Panc1 (cell line): Measurements from ENCODE around the gene CADPS2. TPM values are rescaled to one million over a fixed set of nuclear protein-coding genes. Genes with fewer than 3 reads are reported as not detected.

ENCODE experiments used
- ATAC-seq: fragments of 200-7000 bp; cut with Tn5 transposase; 2 replicates; pipeline ENCODE4 v1.9.1; 2020; ENCODE audit warnings: mild to moderate bottlenecking, moderate library complexity
- BruUV-seq: library from RNA; stranded (reverse); fragments of 400-500 nt; replicated peaks from 2 replicates; lab custom pipeline; 2021; lab: Mats Ljungman, UMichigan
- CTCF ChIA-PET: fragments of 300-600 bp; sonication (Branson Sonifier 250); formaldehyde crosslinking; loops from one replicate; lab custom pipeline; 2022; ENCODE audit warnings: antibody characterized with exemption; lab: Charles Lee
- POLR2A ChIA-PET: fragments of 300-600 bp; sonication (Branson Sonifier 250); formaldehyde crosslinking; loops from one replicate; lab custom pipeline; 2022; ENCODE audit warnings: antibody characterized with exemption; lab: Charles Lee
- DNase-seq: peaks from one replicate; pipeline ENCODE4 v3.0.0-alpha.2; 2010; ENCODE audit warnings: low read depth, low spot score
- H3K27ac ChIP-seq: 2 replicates; pipeline ENCODE4 v1.5.1; 2011; ENCODE audit warnings: mild to moderate bottlenecking, low read length, inconsistent platforms
- H3K27me3 ChIP-seq: fragments of 200-500 bp; sonication (Bioruptor generic); 2 replicates; pipeline ENCODE4 v1.6.0; 2014; ENCODE audit warnings: low read length, inconsistent platforms; ENCODE audit not compliant: control insufficient read depth, insufficient read depth
- H3K36me3 ChIP-seq: fragments of 200-500 bp; sonication (Bioruptor generic); 2 replicates; pipeline ENCODE4 v1.5.1; 2014; ENCODE audit warnings: inconsistent platforms, mild to moderate bottlenecking, low read length, moderate library complexity; ENCODE audit not compliant: control insufficient read depth, insufficient read depth
- H3K4me1 ChIP-seq: 2 replicates; pipeline ENCODE4 v1.5.1; 2011; ENCODE audit warnings: inconsistent platforms, mild to moderate bottlenecking, low read length, moderate library complexity; ENCODE audit not compliant: control insufficient read depth, insufficient read depth
- H3K4me3 ChIP-seq, 2 experiments: 2 replicates each; pipeline ENCODE4 v1.5.1; 2011 to 2012; ENCODE audit warnings: low read depth in 2 of 2, low read length in 2 of 2, mild to moderate bottlenecking in 2 of 2, inconsistent platforms in 1 of 2, moderate library complexity in 1 of 2
- H3K9me3 ChIP-seq: fragments of 200-500 bp; sonication (Bioruptor generic); 2 replicates; pipeline ENCODE4 v1.5.1; 2014; ENCODE audit warnings: low read depth, mild to moderate bottlenecking, inconsistent platforms, low read length, moderate library complexity; ENCODE audit not compliant: control insufficient read depth, insufficient read depth
- CTCF ChIP-seq: fragments of 450-650 bp; IDR thresholded peaks from 2 replicates; pipeline ENCODE4 v1.5.1; 2017; ENCODE audit warnings: mild to moderate bottlenecking
- POLR2AphosphoS5 ChIP-seq: IDR thresholded peaks from 2 replicates; pipeline ENCODE4 v1.6.1; 2012; ENCODE audit warnings: mild to moderate bottlenecking, low read depth, low read length, moderate library complexity
- REST ChIP-seq, 2 experiments: IDR thresholded peaks; 2 replicates each; pipeline ENCODE4 v1.6.1; 2011 to 2012; ENCODE audit warnings: low read depth in 2 of 2, control low read depth in 1 of 2, low read length in 1 of 2, mild to moderate bottlenecking in 1 of 2, moderate library complexity in 1 of 2; ENCODE audit not compliant: insufficient read depth in 1 of 2
- SIN3A ChIP-seq: IDR thresholded peaks from 2 replicates; pipeline ENCODE4 v1.6.1; 2012; ENCODE audit warnings: low read depth, mild to moderate bottlenecking, low read length, moderate library complexity, borderline replicate concordance; ENCODE audit not compliant: insufficient read depth
- TCF7L2 ChIP-seq: IDR thresholded peaks from 2 replicates; pipeline ENCODE4 v1.6.1; 2011; ENCODE audit warnings: mild to moderate bottlenecking, low read depth, low read length, inconsistent platforms
- in situ Hi-C: cut with HindIII; loops from 2 replicates; pipeline ENCODE4 v1.10.0; 2016; ENCODE audit warnings: low sequenced_read_pairs, low pct_unique_long_range_greater_than_20kb
- intact Hi-C: fragments of 100-400 bp; cut with micrococcal nuclease; formaldehyde crosslinking; loops from one replicate; pipeline ENCODE4 v1.10.0; 2022; ENCODE audit not compliant: unreplicated experiment
- total RNA-seq: library from RNA; stranded (reverse); gene quantifications from one replicate; pipeline ENCODE4 v1.2.1, GENCODE V29; 2021; ENCODE audit not compliant: unreplicated experiment

The CADPS2 gene
- total RNA-seq, 1 experiment from 2014 or later, result 1.6 TPM

- Histone ChIP-seq H3K9me3 (no peaks in the 10 kb centered on the region), H3K36me3 (no peaks in the 10 kb centered on the region), H3K4me3 (no peak overlapping the region), H3K27me3 (no peaks in the 10 kb centered on the region), H3K4me1 (no peaks in the 10 kb centered on the region), H3K27ac (no peak overlapping the region)
- intact Hi-C loops, result no loop called here
- DNase-seq (no peak), ATAC-seq (no peak)
- TF ChIP-seq REST (IDR thresholded peaks at IDR 0.05; ENCODE audit: insufficient read depth in 1 of 2, low read depth in 2 of 2, low read length in 1 of 2) (no peak), SIN3A (no peak), TCF7L2 (no peak), CTCF (no peak), POLR2AphosphoS5 (no peak)
- ChIA-PET CTCF (no interaction called here), POLR2A (no interaction called here)
- in situ Hi-C loops, result no loop called here
- no TSS peak for BruUV-seq
These were observed 523.8 kb downstream of the CADPS2 start for GRCh38 chr7:122362473-122362872.

GRCh38 chr7:122354656-122355055, 531.6 kb downstream of the CADPS2 start:
- intact Hi-C loops (no loop called here), in situ Hi-C loops (no loop called here)
- no peak overlapping the region for H3K27ac ChIP-seq
- H3K4me3 ChIP-seq, result no peak overlapping the region
- no peaks in the 10 kb centered on the region for H3K36me3 ChIP-seq
- BruUV-seq, result no TSS peak
- ATAC-seq (no peak), DNase-seq (no peak)
- 0 out of 2 replicates have a peak, but pooled peaks cover 2% of the 10 kb centered on the region for H3K27me3 ChIP-seq
- ChIA-PET POLR2A (no interaction called here), CTCF (no interaction called here)
- TF ChIP-seq TCF7L2 (no peak), POLR2AphosphoS5 (no peak), CTCF (no peak), REST (IDR thresholded peaks at IDR 0.05; ENCODE audit: insufficient read depth in 1 of 2, low read depth in 2 of 2, low read length in 1 of 2) (no peak), SIN3A (no peak)
- no peaks in the 10 kb centered on the region for H3K9me3 ChIP-seq
- no peaks in the 10 kb centered on the region for H3K4me1 ChIP-seq
